Parathyroid adenoma (tissue), 2 donors: ENCODE data around the gene NHLRC4.

Source experiments
- H2AFZ ChIP-seq: fragments of 300-600 bp; sonication (generic); one replicate; pipeline ENCODE4 v1.7.0; 2017; ENCODE audit warnings: antibody characterized with exemption, mild to moderate bottlenecking
- H3K27ac ChIP-seq: fragments of 300-600 bp; sonication (generic); one replicate; pipeline ENCODE4 v1.7.0; 2017
- H3K27me3 ChIP-seq: fragments of 300-600 bp; sonication (generic); one replicate; pipeline ENCODE4 v1.7.0; 2017; ENCODE audit warnings: low read length; ENCODE audit not compliant: control insufficient read depth, insufficient read depth
- H3K36me3 ChIP-seq: fragments of 300-600 bp; sonication (generic); one replicate; pipeline ENCODE4 v1.7.0; 2017; ENCODE audit warnings: low read length; ENCODE audit not compliant: control insufficient read depth, insufficient read depth
- H3K4me1 ChIP-seq: fragments of 300-600 bp; sonication (generic); one replicate; pipeline ENCODE4 v1.7.0; 2017; ENCODE audit warnings: control low read depth
- H3K4me2 ChIP-seq: fragments of 300-600 bp; sonication (generic); one replicate; pipeline ENCODE4 v1.7.0; 2017; ENCODE audit warnings: low read length
- H3K4me3 ChIP-seq: fragments of 300-600 bp; sonication (generic); one replicate; pipeline ENCODE4 v1.7.0; 2017; ENCODE audit warnings: low read depth, low read length
- H3K79me2 ChIP-seq: fragments of 300-600 bp; sonication (generic); one replicate; pipeline ENCODE4 v1.7.0; 2017; ENCODE audit warnings: control low read depth
- H3K9ac ChIP-seq: fragments of 300-600 bp; sonication (generic); one replicate; pipeline ENCODE4 v1.7.0; 2017; ENCODE audit warnings: mild to moderate bottlenecking
- H3K9me3 ChIP-seq: fragments of 300-600 bp; sonication (generic); one replicate; pipeline ENCODE4 v1.7.0; 2017; ENCODE audit warnings: low read length; ENCODE audit not compliant: control insufficient read depth
- TF ChIP-seq, protein P1 (sequence below): fragments of 300-600 bp; sonication (generic); IDR thresholded peaks from one replicate; pipeline ENCODE4 v1.7.0; 2017; ENCODE audit warnings: antibody characterized with exemption, mild to moderate bottlenecking
- donor health status: primary hyperparathyroidism.

Gene NHLRC4

DNA sequence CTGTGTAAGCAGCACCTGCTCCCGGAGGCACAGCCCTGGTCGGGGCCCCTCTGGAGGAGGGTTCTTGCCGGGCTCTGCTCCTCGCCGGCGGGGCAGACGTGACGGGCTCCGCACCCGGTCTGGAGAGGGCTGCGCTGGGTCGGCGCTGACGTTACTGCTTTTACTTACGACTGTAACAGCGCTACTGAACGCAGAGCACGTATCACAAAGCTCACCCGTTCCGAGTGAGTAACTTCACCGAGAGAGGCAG lies 21.8 kb downstream of the NHLRC4 start:
- Histone ChIP-seq H3K4me1 (peaks cover 32% of the 10 kb centered on the region), H3K9ac (peak overlapping the region; percentile 11), H3K4me3 (peak overlapping the region; percentile 94), H3K27me3 (no peaks in the 10 kb centered on the region), H3K27ac (peak overlapping the region; percentile 56), H3K4me2 (peak overlapping the region; percentile 62), H3K9me3 (no peaks in the 10 kb centered on the region), H3K36me3 (no peaks in the 10 kb centered on the region), H2AFZ (peak overlapping the region; percentile 91), H3K79me2 (peaks cover 11% of the 10 kb centered on the region)
- TF ChIP-seq, protein P1, sequence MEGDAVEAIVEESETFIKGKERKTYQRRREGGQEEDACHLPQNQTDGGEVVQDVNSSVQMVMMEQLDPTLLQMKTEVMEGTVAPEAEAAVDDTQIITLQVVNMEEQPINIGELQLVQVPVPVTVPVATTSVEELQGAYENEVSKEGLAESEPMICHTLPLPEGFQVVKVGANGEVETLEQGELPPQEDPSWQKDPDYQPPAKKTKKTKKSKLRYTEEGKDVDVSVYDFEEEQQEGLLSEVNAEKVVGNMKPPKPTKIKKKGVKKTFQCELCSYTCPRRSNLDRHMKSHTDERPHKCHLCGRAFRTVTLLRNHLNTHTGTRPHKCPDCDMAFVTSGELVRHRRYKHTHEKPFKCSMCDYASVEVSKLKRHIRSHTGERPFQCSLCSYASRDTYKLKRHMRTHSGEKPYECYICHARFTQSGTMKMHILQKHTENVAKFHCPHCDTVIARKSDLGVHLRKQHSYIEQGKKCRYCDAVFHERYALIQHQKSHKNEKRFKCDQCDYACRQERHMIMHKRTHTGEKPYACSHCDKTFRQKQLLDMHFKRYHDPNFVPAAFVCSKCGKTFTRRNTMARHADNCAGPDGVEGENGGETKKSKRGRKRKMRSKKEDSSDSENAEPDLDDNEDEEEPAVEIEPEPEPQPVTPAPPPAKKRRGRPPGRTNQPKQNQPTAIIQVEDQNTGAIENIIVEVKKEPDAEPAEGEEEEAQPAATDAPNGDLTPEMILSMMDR = no peak

DNA sequence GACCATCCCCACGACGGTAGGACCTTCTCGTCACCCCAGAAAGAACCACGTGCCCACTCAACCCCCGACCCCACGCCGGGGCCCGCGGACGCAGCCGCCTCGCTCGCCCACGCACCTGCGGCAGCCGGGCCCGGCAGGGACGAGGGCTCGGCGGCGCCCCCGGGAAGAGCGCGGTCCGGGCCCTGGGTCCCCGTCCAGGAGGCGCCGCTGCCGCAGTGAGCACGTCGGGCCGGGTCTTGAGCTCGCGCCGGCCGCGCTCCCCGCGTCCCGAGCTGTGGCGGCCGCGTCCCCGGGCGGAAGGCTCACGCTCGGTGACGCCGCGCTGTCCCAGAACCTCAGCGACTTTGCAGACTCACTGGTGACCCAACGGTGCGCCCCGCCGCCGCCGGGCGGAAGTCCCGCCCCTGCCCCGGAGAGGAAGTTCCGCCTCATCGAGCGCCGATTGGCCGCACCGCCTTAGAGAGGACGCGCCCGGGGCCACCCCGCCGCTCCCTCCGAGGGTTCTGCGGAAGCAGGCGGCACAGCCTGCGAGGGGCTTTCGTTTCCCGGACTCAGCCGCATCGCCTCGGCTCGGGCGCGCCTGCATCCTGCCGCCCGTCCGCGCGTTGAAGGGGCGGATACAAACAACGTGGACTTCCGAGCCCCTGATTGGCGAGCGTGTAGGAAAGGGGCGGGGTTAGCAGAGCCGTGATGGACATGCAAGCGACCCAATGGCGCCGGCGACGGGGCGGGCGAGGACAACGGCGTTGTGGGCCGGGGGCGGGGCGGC lies 22.3 kb downstream of the NHLRC4 start:
- Histone ChIP-seq H3K36me3 (no peaks in the 10 kb centered on the region), H3K27me3 (no peaks in the 10 kb centered on the region), H3K9ac (peak overlapping the region; percentile 58), H3K9me3 (no peaks in the 10 kb centered on the region), H3K79me2 (peaks cover 11% of the 10 kb centered on the region), H3K4me1 (peaks cover 34% of the 10 kb centered on the region), H2AFZ (peak overlapping the region; percentile 91), H3K27ac (peak overlapping the region; percentile 95), H3K4me3 (peak overlapping the region; percentile 94), H3K4me2 (peak overlapping the region; percentile 62)
- TF ChIP-seq, protein P1 = no peak

DNA sequence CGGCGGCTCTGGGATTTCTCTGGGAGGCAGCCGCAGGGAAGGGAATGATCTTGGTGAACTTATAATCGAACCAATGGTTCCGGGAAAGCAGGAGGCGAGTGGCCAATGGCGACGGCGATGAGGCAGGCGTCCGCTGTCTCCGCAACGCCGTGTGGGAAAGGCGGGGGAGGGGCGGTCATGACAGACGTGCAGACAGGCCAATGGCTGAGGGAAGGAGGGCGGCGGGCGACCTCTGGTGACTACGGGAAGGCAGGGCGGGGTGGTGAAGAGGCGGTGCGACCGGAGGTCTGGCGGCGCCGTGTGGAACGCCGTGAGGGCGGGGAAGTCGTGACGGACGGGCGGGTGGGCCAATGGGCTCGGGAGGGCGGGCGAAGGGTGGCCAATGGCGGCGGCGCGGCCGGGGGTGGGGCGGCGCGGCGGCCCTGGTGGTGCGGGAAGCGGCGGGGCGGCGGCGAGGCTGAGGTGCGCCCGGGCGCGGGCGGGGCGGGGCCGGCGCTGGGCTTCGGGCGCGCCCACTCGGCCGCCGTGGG lies 22.9 kb downstream of the NHLRC4 start, which contains the start of gene RAB40C:
TSS of gene RAB40C (plus strand) at position 409 of the 530 bp plus-strand sequence. CDS start 226 bp downstream, outside the sequence.
- Histone ChIP-seq H3K4me3 (peak within 1 kb of the TSS; percentile 94), H3K4me2 (peak within 1 kb of the TSS; percentile 79), H3K79me2 (peaks cover 11% of the 10 kb centered on the region), H3K9ac (peak within 1 kb of the TSS; percentile 58), H3K9me3 (no peaks in the 10 kb centered on the region), H3K4me1 (peaks cover 34% of the 10 kb centered on the region), H3K36me3 (no peaks in the 10 kb centered on the region), H3K27me3 (no peaks in the 10 kb centered on the region), H3K27ac (peak within 1 kb of the TSS; percentile 95), H2AFZ (peak within 1 kb of the TSS; percentile 91)
- TF ChIP-seq, protein P1 = no peak

DNA sequence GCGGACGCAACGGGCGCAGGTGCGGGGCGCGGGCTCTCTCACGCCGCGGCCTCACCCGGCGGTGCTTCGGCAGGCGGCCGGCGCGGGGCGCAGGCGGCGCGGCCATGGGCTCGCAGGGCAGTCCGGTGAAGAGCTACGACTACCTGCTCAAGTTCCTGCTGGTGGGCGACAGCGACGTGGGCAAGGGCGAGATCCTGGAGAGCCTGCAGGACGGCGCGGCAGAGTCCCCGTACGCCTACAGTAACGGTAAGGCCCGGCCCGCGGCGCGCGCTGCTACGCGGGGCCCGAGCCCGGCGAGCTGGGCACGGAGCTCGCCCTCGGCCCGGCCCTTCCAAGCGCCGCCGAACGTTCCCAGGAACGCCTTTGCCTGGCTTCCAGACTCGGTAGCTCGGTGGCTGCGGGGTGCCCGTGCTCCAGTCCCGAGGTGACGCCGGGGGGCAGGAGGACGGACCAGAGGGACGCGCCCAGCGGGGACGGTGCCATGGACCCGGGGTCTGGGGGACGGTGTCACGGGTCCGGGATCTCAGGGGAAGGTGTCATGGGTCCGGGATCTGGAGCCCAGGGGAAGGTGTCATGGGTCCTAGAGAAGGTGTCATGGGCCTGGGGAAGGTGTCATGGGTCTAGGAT lies 23.5 kb downstream of the NHLRC4 start:
- no peaks in the 10 kb centered on the region for H3K9me3 ChIP-seq
- no peaks in the 10 kb centered on the region for H3K36me3 ChIP-seq
- peak overlapping the region; percentile 54 for H3K27ac ChIP-seq
- H3K4me3 ChIP-seq = peak overlapping the region; percentile 61
- H3K4me2 ChIP-seq = peak overlapping the region; percentile 79
- TF ChIP-seq, protein P1 = no peak
- H2AFZ ChIP-seq = peak overlapping the region; percentile 78
- peaks cover 16% of the 10 kb centered on the region for H3K79me2 ChIP-seq
- H3K9ac ChIP-seq = peak overlapping the region; percentile 40
- peaks cover 33% of the 10 kb centered on the region for H3K4me1 ChIP-seq
- no peaks in the 10 kb centered on the region for H3K27me3 ChIP-seq
